Measurements from ENCODE around the gene MAIP1. TPM values are rescaled to one million over a fixed set of nuclear protein-coding genes. Genes with fewer than 3 reads are reported as not detected.

MAIP1 gene
- total RNA-seq, 4 donors from 2014 or later = 17.2 to 23.2 (median 21.0) TPM

- no peak for TF ChIP-seq CTCF (IDR thresholded peaks at IDR 0.05; ENCODE audit: low read depth)
These were observed 45.2 kb downstream of the MAIP1 start for GRCh38 chr2:200000444-200001163.

GRCh38 chr2:200003444-200003843 is 48.1 kb downstream of the MAIP1 start:
- TF ChIP-seq CTCF (IDR thresholded peaks at IDR 0.05; ENCODE audit: low read depth) = no peak

- no peak for TF ChIP-seq CTCF (IDR thresholded peaks at IDR 0.05; ENCODE audit: low read depth)
These were observed 50.3 kb downstream of the MAIP1 start for GRCh38 chr2:200005675-200006074.

- TF ChIP-seq CTCF (IDR thresholded peaks at IDR 0.05; ENCODE audit: low read depth) = no peak
These were observed 51.9 kb downstream of the MAIP1 start for GRCh38 chr2:200007306-200007705.

- TF ChIP-seq CTCF (IDR thresholded peaks at IDR 0.05; ENCODE audit: low read depth) = no peak
These were observed 57.0 kb downstream of the MAIP1 start for GRCh38 chr2:200012401-200012800.

Other genes starting within 250 kb of the MAIP1 start
- gene FTCDNL1, start 104.4 kb upstream of the MAIP1 start, total RNA-seq = 1 to 10 TPM; 2.2 to 8.9 (median 3.6) TPM
- gene C2orf69, start 44.3 kb upstream of the MAIP1 start, total RNA-seq = 10 to 100 TPM; 14.3 to 24.6 (median 15.7) TPM
- gene TYW5, start 91 bp upstream of the MAIP1 start, total RNA-seq = 1 to 10 TPM; 6.2 to 7.5 (median 6.9) TPM

Measured in subcutaneous adipose tissue (tissue), 4 donors.